HepG2 (cell line): Measurements from ENCODE around the gene C10orf53. TPM values are rescaled to one million over a fixed set of nuclear protein-coding genes. Genes with fewer than 3 reads are reported as not detected.

ENCODE experiments used
- ATAC-seq: fragments of 200-7000 bp; cut with Tn5 transposase; 3 replicates; pipeline ENCODE4 v1.9.1; 2020; ENCODE audit warnings: mild to moderate bottlenecking, moderate library complexity
- BruUV-seq: library from RNA; stranded (reverse); fragments of 400-500 nt; replicated peaks from 2 replicates; lab custom pipeline; 2021; lab: Mats Ljungman, UMichigan
- CTCF ChIA-PET: fragments of 300-600 bp; formaldehyde crosslinking; extraction: SDS; loops from one replicate; lab custom pipeline; 2021; ENCODE audit warnings: low total read pairs, inconsistent platforms, low intra/inter-chr PET ratio; lab: Yijun Ruan, JAX
- POLR2A ChIA-PET: fragments of 350-600 bp; sonication (Branson Sonifier 250); formaldehyde crosslinking; loops from one replicate; lab custom pipeline; 2020; ENCODE audit warnings: antibody characterized with exemption, inconsistent platforms; lab: Yijun Ruan, JAX
- DNase-seq: peaks from one replicate; pipeline ENCODE4 v3.0.0-alpha.2; 2015; ENCODE audit warnings: low spot score
- FAIRE-seq: peaks from 3 replicates; lab custom pipeline; 2011; peaks lifted over from hg19 to GRCh38; lab: Jason Lieb, UNC
- H2AFZ ChIP-seq: one replicate; pipeline ENCODE4 v1.6.1; 2011; ENCODE audit warnings: low read length, inconsistent platforms
- H3K27ac ChIP-seq: fragments of 300-600 bp; 3 replicates; pipeline ENCODE4 v1.8.0; 2011; ENCODE audit warnings: mixed run types, mild to moderate bottlenecking, mixed read lengths, low read length, inconsistent platforms; ENCODE audit not compliant: insufficient read depth; ENCODE audit errors: extremely low read length
- H3K27me3 ChIP-seq, 2 experiments: fragments of 200-600 bp in 1 of 2; 2 replicates in 1 of 2; 3 replicates in 1 of 2; pipeline versions ENCODE4 v1.6.0 to v1.8.0; 2011; ENCODE audit warnings: low read length in 2 of 2, mild to moderate bottlenecking in 2 of 2, moderate library complexity in 2 of 2, inconsistent platforms in 1 of 2; ENCODE audit not compliant: insufficient read depth in 2 of 2, control insufficient read depth in 1 of 2
- H3K36me3 ChIP-seq, 2 experiments: fragments of 200-600 bp in 1 of 2; replicated peaks in 1 of 2; 2 replicates in 1 of 2; 3 replicates in 1 of 2; pipeline versions ENCODE4 v1.5.1 to v1.8.0; 2011; ENCODE audit warnings: low read length in 2 of 2, inconsistent platforms in 1 of 2; ENCODE audit not compliant: insufficient read depth in 2 of 2, control insufficient read depth in 1 of 2
- H3K4me1 ChIP-seq: 2 replicates; pipeline ENCODE4 v1.5.1; 2012; ENCODE audit warnings: low read length, inconsistent platforms; ENCODE audit not compliant: insufficient read depth
- H3K4me2 ChIP-seq: 2 replicates; pipeline ENCODE4 v1.6.0; 2011; ENCODE audit warnings: low read depth, low read length, inconsistent platforms
- H3K4me3 ChIP-seq, 3 experiments: fragments of 200-600 bp in 1 of 3; sonication (generic), shearing (Covaris generic) in 1 of 3; replicated peaks in 1 of 3; 2 replicates each; pipeline ENCODE4 v1.5.1; 2011 to 2016; ENCODE audit warnings: low read length in 3 of 3, inconsistent platforms in 2 of 3, low read depth in 2 of 3, mild to moderate bottlenecking in 2 of 3, control low read depth in 1 of 3, mixed read lengths in 1 of 3; ENCODE audit not compliant: insufficient read depth in 1 of 3
- H3K79me2 ChIP-seq: one replicate; pipeline ENCODE4 v1.6.1; 2011; ENCODE audit warnings: low read length, inconsistent platforms; ENCODE audit not compliant: insufficient read depth
- H3K9ac ChIP-seq: 2 replicates; pipeline ENCODE4 v1.6.0; 2011; ENCODE audit warnings: mild to moderate bottlenecking, low read depth, low read length, inconsistent platforms; ENCODE audit not compliant: insufficient read depth
- H3K9me3 ChIP-seq: 2 replicates; pipeline ENCODE4 v1.5.1; 2012; ENCODE audit warnings: mild to moderate bottlenecking, low read length
- H4K20me1 ChIP-seq: 2 replicates; pipeline ENCODE4 v1.6.0; 2011; ENCODE audit warnings: inconsistent platforms, mild to moderate bottlenecking, low read length, moderate library complexity; ENCODE audit not compliant: insufficient read depth
- AFF4 ChIP-seq: sonication (generic); formaldehyde crosslinking; IDR thresholded peaks from 2 replicates; pipeline ENCODE4 v1.4.0; 2020; ENCODE audit warnings: missing genetic modification reagents
- HMG20B ChIP-seq: conservative IDR thresholded peaks from 2 replicates; pipeline ENCODE4 v1.6.1; 2016; ENCODE audit warnings: missing genetic modification reagents, missing compliant biosample characterization
- KLF16 ChIP-seq, 2 experiments: sonication (generic) in 1 of 2; formaldehyde crosslinking in 1 of 2; IDR thresholded peaks; 2 replicates each; pipeline versions ENCODE4 v1.6.1 to v1.8.0; 2016 to 2023; ENCODE audit warnings: missing genetic modification reagents in 2 of 2, missing compliant biosample characterization in 1 of 2
- MAX ChIP-seq: IDR thresholded peaks from 2 replicates; pipeline ENCODE4 v1.6.1; 2012; ENCODE audit warnings: inconsistent platforms
- NR2F2 ChIP-seq: IDR thresholded peaks from 2 replicates; pipeline ENCODE4 v1.6.1; 2012; ENCODE audit warnings: low read depth, inconsistent platforms, borderline replicate concordance
- PLRG1 ChIP-seq: fragments of 450-650 bp; conservative IDR thresholded peaks from 2 replicates; pipeline ENCODE4 v1.6.1; 2016
- RFXAP ChIP-seq: sonication (generic); formaldehyde crosslinking; IDR thresholded peaks from 2 replicates; pipeline ENCODE4 v1.4.0; 2020; ENCODE audit warnings: missing genetic modification reagents, borderline replicate concordance
- ZBTB10 ChIP-seq: sonication (generic); formaldehyde crosslinking; IDR thresholded peaks from 2 replicates; pipeline ENCODE4 v1.4.0; 2020; ENCODE audit warnings: missing genetic modification reagents, borderline replicate concordance
- ZNF121 ChIP-seq: sonication (generic); formaldehyde crosslinking; IDR thresholded peaks from 2 replicates; pipeline ENCODE4 v1.5.0; 2020; ENCODE audit warnings: mild to moderate bottlenecking, missing genetic modification reagents
- ZNF335 ChIP-seq: sonication (generic); formaldehyde crosslinking; IDR thresholded peaks from 2 replicates; pipeline ENCODE4 v1.4.0; 2020; ENCODE audit warnings: missing genetic modification reagents
- ZSCAN25 ChIP-seq: sonication (generic); formaldehyde crosslinking; IDR thresholded peaks from 2 replicates; pipeline ENCODE4 v1.8.0; 2022; ENCODE audit warnings: mild to moderate bottlenecking, missing genetic modification reagents
- WGBS: methylation state at CpG from one replicate; pipeline ENCODE4 v1.1.6; 2017; ENCODE audit warnings: low lambda C conversion rate; 5-methylcytosine and 5-hydroxymethylcytosine counted together
- in situ Hi-C: cut with HindIII; loops from 2 replicates; pipeline ENCODE4 v1.10.0; 2017; ENCODE audit warnings: low pct_unique_long_range_greater_than_20kb; ENCODE audit not compliant: extremely low pct_ligation_motif_present
- intact Hi-C: fragments of 100-400 bp; cut with micrococcal nuclease; formaldehyde crosslinking; loops from one replicate; pipeline ENCODE4 v1.10.0; 2022; ENCODE audit not compliant: unreplicated experiment
- polyA plus RNA-seq, 8 experiments: library from polyadenylated mRNA; depleted of rRNA in 3 of 8; stranded (reverse) in 7 of 8; unstranded in 1 of 8; fragments of >200 nt; fragmentation: Illumina TruSeq in 4 of 8; extraction: Trizol in 4 of 8; gene quantifications; 2 replicates each; pipeline versions ENCODE4 v1.2.1 to v1.2.3, GENCODE V29; 2011 to 2016; ENCODE audit warnings: low read depth in 4 of 8, missing spikeins in 1 of 8, mixed read lengths in 1 of 8; ENCODE audit not compliant: insufficient read depth in 1 of 8
- total RNA-seq, 5 experiments: library from RNA; depleted of rRNA; stranded (reverse); fragments of >200 nt; fragmentation: Illumina TruSeq; extraction: Trizol; gene quantifications; 2 replicates each; pipeline ENCODE4 v1.2.3, GENCODE V29; 2016; ENCODE audit warnings: low read depth in 1 of 5

C10orf53 gene
- total and polyA plus RNA-seq, 2 of the 13 experiments (the other 11 are each of a cell fraction or from before 2014, with no cell fraction given), result not detected

- TF ChIP-seq MAX (no peak), ZNF121 (CRISPR knock-in tag) (no peak), KLF16 (CRISPR knock-in tag; IDR thresholded peaks at IDR 0.05) (no peak), RFXAP (no peak), HMG20B (CRISPR knock-in tag) (no peak), ZNF335 (CRISPR knock-in tag) (no peak), NR2F2 (no peak), ZBTB10 (CRISPR knock-in tag) (no peak)
Measured at GRCh38 chr10:49696311-49696710, 16.9 kb downstream of the C10orf53 start (continued).

- CTCF ChIA-PET, result no interaction called here
- FAIRE-seq, result no peak
- ATAC-seq, result no peak
- intact Hi-C loops, result no loop called here
- no peak overlapping the region for H3K27ac ChIP-seq
- no peak overlapping the region for H3K4me2 ChIP-seq
- no peak for DNase-seq
- no peaks in the 10 kb centered on the region for H3K4me1 ChIP-seq
- BruUV-seq, result no TSS peak
- in situ Hi-C loops, result no loop called here
- no peaks in the 10 kb centered on the region for H3K79me2 ChIP-seq
- H3K27me3 ChIP-seq, result peaks cover 2 to 44% of the 10 kb centered on the region in 2 experiments; a peak in 3 of 5 replicates
- H4K20me1 ChIP-seq, result no peaks in the 10 kb centered on the region
- no peak overlapping the region for H3K9ac ChIP-seq
- TF ChIP-seq AFF4 (CRISPR knock-in tag), result no peak
- no peak for TF ChIP-seq ZSCAN25 (CRISPR knock-in tag)
- no peak for TF ChIP-seq PLRG1
- H3K36me3 ChIP-seq, result no peaks in the 10 kb centered on the region
- H2AFZ ChIP-seq, result no peak overlapping the region
- H3K4me3 ChIP-seq, result no peak overlapping the region
- 18% methylated on average over 8 of the region's 9 CpGs for WGBS
- POLR2A ChIA-PET, result no interaction called here
- H3K9me3 ChIP-seq, result no peaks in the 10 kb centered on the region
Measured at GRCh38 chr10:49698679-49699078, 19.2 kb downstream of the C10orf53 start.
